ENCODE results near the gene ABCB6. TPM values are rescaled to one million over a fixed set of nuclear protein-coding genes. Genes with fewer than 3 reads are reported as not detected.

ABCB6 gene
- total and polyA plus RNA-seq, 2 of the 8 experiments (the other 6 are each of a cell fraction or from before 2014, with no cell fraction given): 44.9 to 50.6 TPM

GRCh38 chr2:219172231-219173154 lies 46.3 kb downstream of the ABCB6 start (continued):
- TF ChIP-seq HDAC2 (IDR thresholded peaks at IDR 0.05; ENCODE audit: borderline replicate concordance in 1 of 2, low read depth in 2 of 2, low read length in 2 of 2) (no peak), CBX8 (IDR thresholded peaks at IDR 0.05; ENCODE audit: borderline replicate concordance, low read depth, low read length) (no peak), HDAC6 (IDR thresholded peaks at IDR 0.05; ENCODE audit: low read depth, low read length) (no peak)

Measured in H1 (cell line).